Inferior parietal cortex (tissue), 1 donor: ENCODE measurements around the gene ZDHHC13.

Experiments
- DNase-seq: peaks from one replicate; pipeline ENCODE4 v3.0.0-alpha.2; 2016; ENCODE audit errors: extremely low spot score

Gene ZDHHC13

GRCh38 chr11:19201737-19202605 lies 85.0 kb downstream of the ZDHHC13 start, which contains the start of gene CSRP3:
Gene CSRP3, minus strand, starts transcription at chr11:19201983. Its CDS starts 9,535 bp downstream, at chr11:19192448.
- no peak for DNase-seq

GRCh38 chr11:19204836-19205235 lies 87.9 kb downstream of the ZDHHC13 start:
- no peak for DNase-seq

- no peak for DNase-seq
Measured at GRCh38 chr11:19208181-19208580, 91.2 kb downstream of the ZDHHC13 start.

GRCh38 chr11:19208959-19209546 lies 92.1 kb downstream of the ZDHHC13 start:
- no peak for DNase-seq

GRCh38 chr11:19209617-19210370 lies 92.8 kb downstream of the ZDHHC13 start:
- DNase-seq: no peak

- no peak for DNase-seq
Measured at GRCh38 chr11:19216021-19216420, 99.1 kb downstream of the ZDHHC13 start.

- DNase-seq: no peak
Measured at GRCh38 chr11:19216709-19217374, 99.9 kb downstream of the ZDHHC13 start.

GRCh38 chr11:19218216-19218615 lies 101.2 kb downstream of the ZDHHC13 start:
- DNase-seq: peak; percentile 15

- DNase-seq: no peak
Measured at GRCh38 chr11:19218786-19219460, 102.0 kb downstream of the ZDHHC13 start.

- no peak for DNase-seq
Measured at GRCh38 chr11:19220903-19221724, 104.1 kb downstream of the ZDHHC13 start.

GRCh38 chr11:19225123-19225522 lies 108.2 kb downstream of the ZDHHC13 start:
- DNase-seq: no peak

- DNase-seq: no peak
Measured at GRCh38 chr11:19225581-19225980, 108.6 kb downstream of the ZDHHC13 start.
